Sigmoid colon (tissue), 4 donors: ENCODE results near the gene DSCAM.
"Not testable (repeated sequence)": the region's sequence is repeated elsewhere in the genome, so short reads cannot be mapped to it uniquely, and the experiment has no call there.

ENCODE experiments used
- CTCF ChIP-seq, 4 experiments: fragments of 450-650 bp in 3 of 4; fragments of 200-600 bp in 1 of 4; IDR thresholded peaks; one replicate each; pipeline ENCODE4 v1.5.1; 2016 to 2019; ENCODE audit warnings: antibody characterized with exemption in 4 of 4, mild to moderate bottlenecking in 3 of 4, moderate library complexity in 2 of 4
- POLR2AphosphoS5 ChIP-seq, 4 donors: sonication (generic); formaldehyde crosslinking; IDR thresholded peaks; one replicate each; pipeline ENCODE4 v1.6.1; 2017; ENCODE audit warnings: antibody characterized with exemption in 4 of 4

GRCh38 chr21:40028393-40028792, 818.6 kb downstream of the DSCAM start:
- TF ChIP-seq POLR2AphosphoS5, CTCF (IDR thresholded peaks at IDR 0.05): not testable (repeated sequence)
